GM23338 (cell line): ENCODE data around the gene IRF8. TPM values are rescaled to one million over a fixed set of nuclear protein-coding genes. Genes with fewer than 3 reads are reported as not detected.

Source experiments
- ATAC-seq: fragments of 200-7000 bp; cut with Tn5 transposase; 3 replicates; pipeline ENCODE4 v1.9.1; 2020
- DNase-seq: peaks from one replicate; pipeline ENCODE4 v3.0.0-alpha.2; 2015; ENCODE audit warnings: low spot score
- H2AFZ ChIP-seq: fragments of 200-600 bp; sonication (generic); 2 replicates; pipeline ENCODE4 v1.8.0; 2016; ENCODE audit warnings: antibody characterized with exemption, mild to moderate bottlenecking, moderate library complexity
- H3F3A ChIP-seq: fragments of 200-600 bp; sonication (generic); replicated peaks from 2 replicates; pipeline ENCODE4 v1.8.0; 2017; ENCODE audit warnings: antibody characterized with exemption, mixed run types, low read depth
- H3K27ac ChIP-seq: fragments of 200-600 bp; sonication (generic); 2 replicates; pipeline ENCODE4 v1.6.1; 2016; ENCODE audit warnings: low read depth
- H3K27me3 ChIP-seq: fragments of 200-600 bp; sonication (generic); 2 replicates; pipeline ENCODE4 v1.8.0; 2016; ENCODE audit warnings: mild to moderate bottlenecking, mixed run types, moderate library complexity; ENCODE audit not compliant: insufficient read depth
- H3K36me3 ChIP-seq: fragments of 200-600 bp; sonication (generic); 2 replicates; pipeline ENCODE4 v1.8.0; 2016; ENCODE audit warnings: mild to moderate bottlenecking; ENCODE audit not compliant: insufficient read depth
- H3K4me1 ChIP-seq: fragments of 200-600 bp; sonication (generic); 2 replicates; pipeline ENCODE4 v1.8.0; 2016; ENCODE audit warnings: mild to moderate bottlenecking, moderate library complexity; ENCODE audit not compliant: insufficient read depth
- H3K4me2 ChIP-seq: fragments of 200-600 bp; sonication (generic); 2 replicates; pipeline ENCODE4 v1.7.1; 2017; ENCODE audit warnings: mixed run types
- H3K4me3 ChIP-seq: fragments of 200-600 bp; sonication (generic); 2 replicates; pipeline ENCODE4 v1.6.1; 2016; ENCODE audit warnings: mixed run types
- H3K79me2 ChIP-seq: fragments of 200-600 bp; sonication (generic); replicated peaks from 2 replicates; pipeline ENCODE4 v1.8.0; 2017; ENCODE audit warnings: mild to moderate bottlenecking; ENCODE audit not compliant: insufficient read depth
- H3K9me2 ChIP-seq: fragments of 200-600 bp; sonication (generic); 2 replicates; pipeline ENCODE4 v1.8.0; 2017; ENCODE audit not compliant: insufficient read depth
- H4K20me1 ChIP-seq: fragments of 200-600 bp; sonication (generic); replicated peaks from 2 replicates; pipeline ENCODE4 v1.8.0; 2017; ENCODE audit warnings: mild to moderate bottlenecking; ENCODE audit not compliant: insufficient read depth
- H3K27ac Mint-ChIP-seq: 2 replicates; pipeline ENCODE4 v1.8.0; 2020; ENCODE audit warnings: inconsistent platforms, mild to moderate bottlenecking, moderate library complexity, mixed read lengths
- H3K27me3 Mint-ChIP-seq: 3 replicates; pipeline ENCODE4 v1.8.0; 2022; ENCODE audit warnings: low read depth, mild to moderate bottlenecking, moderate library complexity, mixed read lengths, inconsistent platforms; ENCODE audit not compliant: insufficient read depth, poor library complexity
- H3K36me3 Mint-ChIP-seq: 3 replicates; pipeline ENCODE4 v1.8.0; 2021; ENCODE audit warnings: low read depth, mild to moderate bottlenecking, inconsistent platforms, moderate library complexity, mixed read lengths
- H3K4me1 Mint-ChIP-seq: 3 replicates; pipeline ENCODE4 v1.8.0; 2020; ENCODE audit warnings: mild to moderate bottlenecking, inconsistent platforms, mixed read lengths
- H3K4me3 Mint-ChIP-seq: 3 replicates; pipeline ENCODE4 v1.8.0; 2021; ENCODE audit warnings: moderate library complexity, mild to moderate bottlenecking, inconsistent platforms, mixed read lengths
- H3K9me3 Mint-ChIP-seq: 3 replicates; pipeline ENCODE4 v1.8.0; 2020; ENCODE audit warnings: moderate library complexity, mild to moderate bottlenecking, inconsistent platforms, mixed read lengths
- CREB1 ChIP-seq: fragments of 250-450 bp; sonication (Bioruptor Pico); IDR thresholded peaks from 2 replicates; pipeline ENCODE4 v1.5.0; 2020; ENCODE audit warnings: low read depth, mild to moderate bottlenecking, moderate library complexity
- JUNB ChIP-seq: IDR thresholded peaks from one replicate; pipeline ENCODE4 v1.6.1; 2016; ENCODE audit warnings: antibody characterized with exemption; ENCODE audit not compliant: unreplicated experiment
- NANOG ChIP-seq: IDR thresholded peaks from 2 replicates; pipeline ENCODE4 v1.6.1; 2016; ENCODE audit warnings: antibody characterized with exemption, borderline replicate concordance
- POLR2AphosphoS5 ChIP-seq: IDR thresholded peaks from 2 replicates; pipeline ENCODE4 v1.6.1; 2016; ENCODE audit warnings: antibody characterized with exemption, low read depth
- REST ChIP-seq: IDR thresholded peaks from one replicate; pipeline ENCODE4 v1.6.1; 2018; ENCODE audit warnings: antibody characterized with exemption; ENCODE audit not compliant: unreplicated experiment
- STAT1 ChIP-seq: IDR thresholded peaks from one replicate; pipeline ENCODE4 v1.6.1; 2016; ENCODE audit warnings: antibody characterized with exemption; ENCODE audit not compliant: unreplicated experiment
- ZNF114 ChIP-seq: fragments of 250-450 bp; sonication (Bioruptor Pico); IDR thresholded peaks from 2 replicates; pipeline ENCODE4 v1.5.0; 2020; ENCODE audit warnings: mild to moderate bottlenecking, moderate library complexity
- ZNF331 ChIP-seq: fragments of 250-450 bp; sonication (Bioruptor Pico); IDR thresholded peaks from 2 replicates; pipeline ENCODE4 v1.5.0; 2020; ENCODE audit warnings: low read depth, mild to moderate bottlenecking, moderate library complexity
- ZNF462 ChIP-seq: fragments of 250-450 bp; sonication (Bioruptor Pico); IDR thresholded peaks from 2 replicates; pipeline ENCODE4 v1.5.0; 2020; ENCODE audit warnings: mild to moderate bottlenecking, moderate library complexity
- polyA plus RNA-seq: library from polyadenylated mRNA; unstranded; fragments of >200 nt; fragmentation: Nextera tagmentation; extraction: Ambion mirVana; gene quantifications from 2 replicates; pipeline ENCODE4 v1.2.1, GENCODE V29; 2016
- total RNA-seq: library from RNA; depleted of rRNA; stranded (reverse); fragments of >200 nt; shearing (Covaris generic); gene quantifications from 2 replicates; pipeline ENCODE4 v1.2.3, GENCODE V29; 2014
- TF ChIP-seq, protein P1 (sequence below): IDR thresholded peaks from 2 replicates; pipeline ENCODE4 v1.6.1; 2016; ENCODE audit warnings: antibody characterized with exemption
- TF ChIP-seq, protein P2 (sequence below), 2 experiments: fragments of 200-600 bp in 1 of 2; sonication (generic) in 1 of 2; conservative IDR thresholded peaks; 2 replicates each; pipeline versions ENCODE4 v1.5.1 to v1.6.1; 2016 to 2017; ENCODE audit warnings: antibody characterized with exemption in 2 of 2, low read depth in 2 of 2, mild to moderate bottlenecking in 2 of 2, moderate library complexity in 1 of 2

IRF8 gene
- total and polyA plus RNA-seq, 2 experiments from 2014 or later: 0.47 to 2.8 TPM

GRCh38 chr16:85919271-85920267 lies 20.6 kb downstream of the IRF8 start (continued):
- no peak for TF ChIP-seq ZNF462 (CRISPR knock-in tag)
- TF ChIP-seq, protein P1, sequence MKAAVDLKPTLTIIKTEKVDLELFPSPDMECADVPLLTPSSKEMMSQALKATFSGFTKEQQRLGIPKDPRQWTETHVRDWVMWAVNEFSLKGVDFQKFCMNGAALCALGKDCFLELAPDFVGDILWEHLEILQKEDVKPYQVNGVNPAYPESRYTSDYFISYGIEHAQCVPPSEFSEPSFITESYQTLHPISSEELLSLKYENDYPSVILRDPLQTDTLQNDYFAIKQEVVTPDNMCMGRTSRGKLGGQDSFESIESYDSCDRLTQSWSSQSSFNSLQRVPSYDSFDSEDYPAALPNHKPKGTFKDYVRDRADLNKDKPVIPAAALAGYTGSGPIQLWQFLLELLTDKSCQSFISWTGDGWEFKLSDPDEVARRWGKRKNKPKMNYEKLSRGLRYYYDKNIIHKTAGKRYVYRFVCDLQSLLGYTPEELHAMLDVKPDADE: no peak

DNA sequence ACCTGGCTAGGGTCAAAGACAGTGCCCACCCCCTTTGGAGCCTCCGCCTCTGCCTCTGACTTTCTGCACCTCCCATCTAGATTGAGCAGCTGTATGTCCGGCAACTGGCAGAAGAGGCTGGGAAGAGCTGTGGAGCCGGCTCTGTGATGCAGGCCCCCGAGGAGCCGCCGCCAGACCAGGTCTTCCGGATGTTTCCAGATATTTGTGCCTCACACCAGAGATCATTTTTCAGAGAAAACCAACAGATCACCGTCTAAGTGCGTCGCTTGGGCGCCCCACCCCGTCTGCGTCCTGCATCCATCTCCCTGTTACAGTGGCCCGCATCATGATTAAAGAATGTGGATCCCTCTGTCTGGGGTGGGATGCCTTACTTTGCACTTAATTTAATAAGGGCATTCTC lies 22.1 kb downstream of the IRF8 start:
- ATAC-seq (no peak), DNase-seq (no peak)
- Histone ChIP-seq H3K79me2 (no peaks in the 10 kb centered on the region), H3K9me2 (no peaks in the 10 kb centered on the region), H3K27me3 (no peaks in the 10 kb centered on the region), H3K4me3 (no peak overlapping the region), H3K36me3 (no peaks in the 10 kb centered on the region), H4K20me1 (no peaks in the 10 kb centered on the region), H3K4me1 (no peaks in the 10 kb centered on the region), H2AFZ (no peak overlapping the region), H3K27ac (no peak overlapping the region), H3K4me2 (no peak overlapping the region), H3F3A (no peaks in the 10 kb centered on the region)
- no peaks in the 10 kb centered on the region for H3K36me3 Mint-ChIP-seq
- no peaks in the 10 kb centered on the region for H3K9me3 Mint-ChIP-seq
- peaks cover 2% of the 10 kb centered on the region for H3K27me3 Mint-ChIP-seq
- no peak overlapping the region for H3K4me3 Mint-ChIP-seq
- peaks cover 6% of the 10 kb centered on the region for H3K4me1 Mint-ChIP-seq
- H3K27ac Mint-ChIP-seq: no peak overlapping the region
- TF ChIP-seq ZNF114 (CRISPR knock-in tag) (no peak), NANOG (no peak), STAT1 (no peak), JUNB (no peak), POLR2AphosphoS5 (no peak), REST (no peak), CREB1 (CRISPR knock-in tag) (no peak), ZNF331 (CRISPR knock-in tag) (no peak)
- TF ChIP-seq, protein P2, sequence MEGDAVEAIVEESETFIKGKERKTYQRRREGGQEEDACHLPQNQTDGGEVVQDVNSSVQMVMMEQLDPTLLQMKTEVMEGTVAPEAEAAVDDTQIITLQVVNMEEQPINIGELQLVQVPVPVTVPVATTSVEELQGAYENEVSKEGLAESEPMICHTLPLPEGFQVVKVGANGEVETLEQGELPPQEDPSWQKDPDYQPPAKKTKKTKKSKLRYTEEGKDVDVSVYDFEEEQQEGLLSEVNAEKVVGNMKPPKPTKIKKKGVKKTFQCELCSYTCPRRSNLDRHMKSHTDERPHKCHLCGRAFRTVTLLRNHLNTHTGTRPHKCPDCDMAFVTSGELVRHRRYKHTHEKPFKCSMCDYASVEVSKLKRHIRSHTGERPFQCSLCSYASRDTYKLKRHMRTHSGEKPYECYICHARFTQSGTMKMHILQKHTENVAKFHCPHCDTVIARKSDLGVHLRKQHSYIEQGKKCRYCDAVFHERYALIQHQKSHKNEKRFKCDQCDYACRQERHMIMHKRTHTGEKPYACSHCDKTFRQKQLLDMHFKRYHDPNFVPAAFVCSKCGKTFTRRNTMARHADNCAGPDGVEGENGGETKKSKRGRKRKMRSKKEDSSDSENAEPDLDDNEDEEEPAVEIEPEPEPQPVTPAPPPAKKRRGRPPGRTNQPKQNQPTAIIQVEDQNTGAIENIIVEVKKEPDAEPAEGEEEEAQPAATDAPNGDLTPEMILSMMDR (conservative IDR thresholded peaks at IDR 0.05; ENCODE audit: low read depth in 2 of 2): no peak
